NCI-H748 (cell line): ENCODE data around the gene ACTR3C.

Experiments
- DNase-seq: peaks from one replicate; lab custom pipeline; 2025; ENCODE audit not compliant: unreplicated experiment; lab: John Stamatoyannopoulos, UW

Gene ACTR3C

DNA sequence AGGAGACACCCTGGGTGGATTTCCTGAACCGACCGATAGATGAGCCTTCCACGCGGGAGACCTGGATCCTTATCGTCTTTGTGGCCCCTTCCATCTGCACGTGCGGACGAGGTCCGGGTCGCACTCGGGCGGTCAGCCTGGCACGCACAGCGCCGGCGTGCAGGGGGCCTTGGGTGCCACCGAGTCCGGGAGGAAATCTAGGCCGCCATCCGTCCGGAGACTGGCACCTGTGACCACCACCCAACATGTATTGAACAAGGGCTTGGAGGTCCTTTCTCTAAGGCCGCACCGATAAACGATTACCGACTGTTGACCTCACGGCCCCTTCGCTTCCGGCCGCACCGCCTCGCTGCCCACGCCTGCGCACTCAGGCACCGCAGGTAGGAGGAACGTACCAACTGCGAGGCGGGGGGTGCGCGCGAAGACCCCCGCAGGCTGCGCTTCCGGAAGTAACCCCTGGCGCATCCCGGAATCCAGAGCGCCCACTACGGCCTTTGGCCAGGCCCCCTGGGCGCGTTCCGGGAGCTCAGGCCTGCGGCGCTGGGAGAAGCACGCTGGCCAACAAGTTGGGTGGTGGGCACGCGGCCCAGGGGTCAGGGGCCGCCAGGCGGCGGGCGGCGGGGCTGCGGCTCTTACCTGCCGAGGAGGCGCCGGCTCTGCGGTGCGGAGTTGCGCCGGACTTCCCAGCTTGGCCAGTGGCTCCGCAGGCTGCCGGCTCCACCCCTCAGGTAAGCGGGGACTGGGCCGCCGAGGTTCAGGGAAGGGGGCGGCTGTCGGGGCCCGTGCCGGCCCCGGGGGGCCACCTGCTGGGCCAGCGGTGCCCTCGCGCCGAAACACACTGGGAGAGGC, at the start of gene ACTR3C, which contains the start of gene LRRC61:
TSS of gene ACTR3C (minus strand) at position 713 of the 849 bp plus-strand sequence. CDS start 28,249 bp downstream, outside the sequence.
TSS of gene LRRC61 (plus strand) at position 523 of the 849 bp plus-strand sequence. CDS start 13,507 bp downstream, outside the sequence.
- peak; percentile 91 for DNase-seq

DNA sequence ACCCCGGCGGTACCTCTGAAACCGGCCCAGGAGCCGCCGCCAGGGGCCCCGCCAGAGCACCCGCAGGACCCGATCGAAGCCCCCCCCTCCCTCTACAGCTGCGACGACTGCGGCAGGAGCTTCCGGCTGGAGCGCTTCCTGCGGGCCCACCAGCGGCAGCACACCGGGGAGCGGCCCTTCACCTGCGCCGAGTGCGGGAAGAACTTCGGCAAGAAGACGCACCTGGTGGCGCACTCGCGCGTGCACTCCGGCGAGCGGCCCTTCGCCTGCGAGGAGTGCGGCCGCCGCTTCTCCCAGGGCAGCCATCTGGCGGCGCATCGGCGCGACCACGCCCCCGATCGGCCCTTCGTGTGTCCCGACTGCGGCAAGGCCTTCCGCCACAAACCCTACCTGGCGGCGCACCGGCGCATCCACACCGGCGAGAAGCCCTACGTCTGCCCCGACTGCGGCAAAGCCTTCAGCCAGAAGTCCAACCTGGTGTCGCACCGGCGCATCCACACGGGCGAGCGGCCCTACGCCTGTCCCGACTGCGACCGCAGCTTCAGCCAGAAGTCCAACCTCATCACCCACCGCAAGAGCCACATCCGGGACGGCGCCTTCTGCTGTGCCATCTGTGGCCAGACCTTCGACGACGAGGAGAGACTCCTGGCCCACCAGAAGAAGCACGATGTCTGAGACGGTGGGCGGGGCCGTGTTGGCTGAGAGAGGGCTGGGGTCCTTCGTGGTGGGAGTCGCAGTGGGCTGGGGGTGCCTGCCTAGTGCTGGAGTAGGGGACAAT, 49.1 kb upstream of the ACTR3C start:
- no peak for DNase-seq

DNA sequence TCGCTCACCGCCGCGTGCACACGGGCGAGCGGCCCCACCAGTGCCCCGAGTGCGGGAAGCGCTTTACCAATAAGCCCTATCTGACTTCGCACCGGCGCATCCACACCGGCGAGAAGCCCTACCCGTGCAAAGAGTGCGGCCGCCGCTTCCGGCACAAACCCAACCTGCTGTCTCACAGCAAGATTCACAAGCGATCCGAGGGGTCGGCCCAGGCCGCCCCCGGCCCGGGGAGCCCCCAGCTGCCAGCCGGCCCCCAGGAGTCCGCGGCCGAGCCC, 48.6 kb upstream of the ACTR3C start:
- no peak for DNase-seq

DNA sequence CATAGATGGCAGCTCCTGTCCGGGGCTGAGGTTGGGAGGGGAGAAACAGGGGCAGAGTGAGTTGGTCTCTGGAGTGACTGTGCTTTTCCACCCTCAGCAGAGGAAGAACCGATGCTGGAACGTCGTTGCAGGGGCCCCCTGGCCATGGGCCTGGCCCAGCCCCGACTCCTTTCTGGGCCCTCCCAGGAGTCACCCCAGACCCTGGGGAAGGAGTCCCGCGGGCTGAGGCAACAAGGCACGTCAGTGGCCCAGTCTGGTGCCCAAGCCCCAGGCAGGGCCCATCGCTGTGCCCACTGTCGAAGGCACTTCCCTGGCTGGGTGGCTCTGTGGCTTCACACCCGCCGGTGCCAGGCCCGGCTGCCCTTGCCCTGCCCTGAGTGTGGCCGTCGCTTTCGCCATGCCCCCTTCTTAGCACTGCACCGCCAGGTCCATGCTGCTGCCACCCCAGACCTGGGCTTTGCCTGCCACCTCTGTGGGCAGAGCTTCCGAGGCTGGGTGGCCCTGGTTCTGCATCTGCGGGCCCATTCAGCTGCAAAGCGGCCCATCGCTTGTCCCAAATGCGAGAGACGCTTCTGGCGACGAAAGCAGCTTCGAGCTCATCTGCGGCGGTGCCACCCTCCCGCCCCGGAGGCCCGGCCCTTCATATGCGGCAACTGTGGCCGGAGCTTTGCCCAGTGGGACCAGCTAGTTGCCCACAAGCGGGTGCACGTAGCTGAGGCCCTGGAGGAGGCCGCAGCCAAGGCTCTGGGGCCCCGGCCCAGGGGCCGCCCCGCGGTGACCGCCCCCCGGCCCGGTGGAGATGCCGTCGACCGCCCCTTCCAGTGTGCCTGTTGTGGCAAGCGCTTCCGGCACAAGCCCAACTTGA, 48.0 kb upstream of the ACTR3C start:
- no peak for DNase-seq

DNA sequence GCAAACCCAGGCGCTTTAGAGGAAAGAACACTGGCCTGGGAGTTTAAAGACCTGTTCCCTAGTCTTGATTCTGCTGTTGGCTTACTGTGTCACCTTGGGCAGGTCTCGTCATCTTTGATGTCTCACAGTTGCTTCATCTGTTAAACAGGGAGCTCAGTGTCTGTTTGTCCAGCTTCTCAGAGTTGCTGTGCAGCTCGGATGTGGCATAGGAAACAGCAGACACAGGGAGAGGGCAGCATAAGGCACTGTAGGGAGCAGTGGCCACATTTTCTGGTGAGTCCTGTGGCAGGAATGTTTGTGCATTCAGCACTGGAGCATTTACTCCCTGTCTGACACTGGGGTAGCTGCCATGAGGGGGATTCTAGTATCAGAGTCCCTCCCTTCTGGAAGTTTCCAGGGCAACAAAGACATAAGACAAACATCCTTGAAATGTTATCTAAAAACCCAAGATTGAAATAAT, 47.3 kb upstream of the ACTR3C start:
- DNase-seq: no peak

DNA sequence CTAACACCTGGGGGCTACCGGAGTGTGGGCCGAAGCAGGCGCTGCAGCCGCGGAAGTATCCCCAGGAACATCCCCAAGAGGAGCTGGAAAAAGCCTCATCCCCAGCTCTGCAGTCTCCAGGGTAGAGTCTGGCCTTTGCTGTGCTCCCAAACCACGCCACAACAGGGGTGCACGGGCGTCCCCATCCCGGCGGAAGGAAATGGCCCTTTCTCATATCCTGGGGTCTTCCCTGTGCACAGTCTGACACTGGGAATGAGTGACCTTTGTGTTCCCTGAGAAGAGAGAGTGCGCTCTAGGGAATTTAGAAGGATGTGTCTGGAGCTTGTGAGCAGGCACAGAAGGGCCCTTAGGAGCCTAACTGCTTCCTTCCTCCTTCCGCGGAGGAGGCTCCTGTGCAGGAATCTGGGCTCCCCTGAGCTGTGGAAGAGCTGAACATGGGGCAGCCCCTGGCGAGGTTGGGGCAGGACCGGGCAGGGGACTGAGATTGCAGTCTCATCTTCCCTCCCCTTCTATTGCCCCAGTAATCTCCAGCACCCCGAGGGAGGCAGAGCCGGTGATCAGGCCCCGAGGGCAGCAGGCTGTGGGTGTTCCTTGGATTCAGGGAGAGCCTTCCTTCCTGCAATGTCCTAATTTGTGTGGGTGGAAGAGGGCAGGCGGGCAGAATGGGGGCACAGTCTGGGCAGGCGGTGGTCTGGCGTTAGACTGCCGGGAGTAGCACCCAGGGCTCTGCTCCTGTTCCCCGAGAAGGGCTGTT, 46.6 kb upstream of the ACTR3C start:
- DNase-seq: no peak

DNA sequence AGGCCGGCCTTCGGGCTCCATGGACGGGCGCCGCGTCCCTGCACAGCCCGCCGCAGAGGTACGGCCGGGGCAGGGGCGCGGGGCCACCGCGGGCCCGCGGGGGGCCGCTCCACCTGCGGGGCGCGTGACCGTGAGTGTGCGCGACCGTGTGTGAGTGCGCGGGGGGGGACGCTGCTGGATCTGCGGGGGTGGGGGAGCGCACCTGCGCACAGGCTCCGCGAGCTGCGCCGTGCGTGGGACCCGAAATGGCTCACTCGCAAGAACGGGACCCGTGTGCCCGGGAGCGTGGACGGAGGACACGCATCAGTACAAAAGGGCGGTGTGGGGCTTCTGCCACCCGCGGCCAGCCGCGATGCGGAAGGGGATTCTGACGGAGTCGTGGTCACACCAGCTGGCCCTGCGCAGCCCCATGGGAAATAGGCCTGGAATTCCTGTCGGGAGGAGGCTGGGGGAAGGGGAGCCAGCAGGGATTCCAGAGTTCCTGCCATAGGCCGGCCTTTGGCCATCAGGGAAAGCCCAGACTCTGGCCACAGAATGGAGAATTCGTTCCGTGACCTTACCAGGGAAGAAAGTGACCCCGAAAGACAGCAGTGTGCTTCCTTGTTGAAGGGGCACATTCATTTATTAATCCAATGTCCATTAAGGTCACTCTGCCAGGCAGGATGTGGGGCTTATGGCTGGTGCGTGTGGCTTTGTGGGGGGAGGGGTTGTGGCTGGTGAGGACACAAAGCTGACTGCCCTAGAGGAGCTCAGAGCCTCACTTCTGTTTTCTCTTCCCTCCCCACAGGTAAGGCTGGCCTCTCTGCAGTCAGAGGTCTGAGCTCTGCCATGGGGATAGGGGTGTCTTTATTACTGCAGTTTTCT, 45.8 kb upstream of the ACTR3C start:
- peak; percentile 70 for DNase-seq

DNA sequence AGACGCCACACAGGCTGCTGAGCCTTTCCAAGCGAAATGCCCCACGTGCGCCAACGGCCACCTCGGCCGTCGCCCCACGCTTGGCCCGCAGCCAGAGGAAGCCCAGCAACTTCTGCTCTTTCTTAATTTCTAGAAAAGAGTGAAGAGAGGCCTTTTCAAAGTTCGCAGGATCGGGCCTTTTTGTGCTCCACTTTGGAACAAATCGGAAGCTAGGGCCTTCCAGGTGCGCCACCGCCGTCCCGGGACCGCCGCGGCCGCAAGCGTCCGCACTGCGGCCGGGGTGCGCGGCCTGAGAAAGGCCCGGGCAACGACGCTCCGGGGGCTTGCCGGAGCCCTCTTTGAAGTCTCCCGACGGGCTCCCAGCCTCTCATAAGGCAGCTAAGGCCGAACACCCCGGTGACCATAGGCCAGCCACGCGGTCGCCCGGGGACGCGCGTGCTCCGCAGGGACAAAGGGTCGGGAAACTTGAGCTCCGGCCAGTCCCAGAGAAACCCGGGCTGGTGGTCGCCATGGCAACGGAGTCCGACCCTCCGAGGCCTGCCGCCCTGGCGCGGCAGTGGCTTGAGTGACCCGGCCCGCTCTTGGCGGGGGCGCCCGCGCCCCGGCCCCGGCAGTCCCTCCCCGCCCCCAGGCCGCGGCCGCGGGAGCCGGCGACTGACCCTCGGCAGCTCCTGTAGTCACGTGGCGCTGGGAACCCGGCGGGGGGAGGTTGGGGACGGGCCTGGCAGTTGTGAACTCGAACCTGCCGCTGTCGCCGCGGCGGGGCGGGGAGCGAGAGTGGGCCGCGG, 44.9 kb upstream of the ACTR3C start, which contains the start of gene REPIN1:
TSS of gene REPIN1 (plus strand) at position 727 of the 788 bp plus-strand sequence. CDS start 890 bp downstream, outside the sequence.
- DNase-seq: peak; percentile 94

DNA sequence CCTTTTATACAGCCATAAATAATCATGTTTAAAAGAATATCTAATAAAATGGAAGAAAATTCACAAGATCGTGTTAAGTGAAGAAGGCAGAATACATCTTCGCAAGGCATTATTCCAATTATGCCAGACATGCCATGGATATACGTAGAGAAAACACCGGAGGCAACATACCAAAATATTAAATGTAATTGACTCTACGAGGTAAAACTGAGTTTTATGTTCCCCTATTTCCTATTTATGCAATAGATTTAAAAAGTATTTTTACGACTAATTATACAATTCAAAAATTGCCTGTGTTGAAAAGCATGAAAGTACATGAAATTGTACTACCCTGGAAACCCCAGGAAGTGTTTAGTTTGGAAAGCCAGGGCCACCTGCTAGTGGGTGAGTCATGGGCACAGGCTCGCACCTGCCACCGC, 44.3 kb upstream of the ACTR3C start:
- no peak for DNase-seq

DNA sequence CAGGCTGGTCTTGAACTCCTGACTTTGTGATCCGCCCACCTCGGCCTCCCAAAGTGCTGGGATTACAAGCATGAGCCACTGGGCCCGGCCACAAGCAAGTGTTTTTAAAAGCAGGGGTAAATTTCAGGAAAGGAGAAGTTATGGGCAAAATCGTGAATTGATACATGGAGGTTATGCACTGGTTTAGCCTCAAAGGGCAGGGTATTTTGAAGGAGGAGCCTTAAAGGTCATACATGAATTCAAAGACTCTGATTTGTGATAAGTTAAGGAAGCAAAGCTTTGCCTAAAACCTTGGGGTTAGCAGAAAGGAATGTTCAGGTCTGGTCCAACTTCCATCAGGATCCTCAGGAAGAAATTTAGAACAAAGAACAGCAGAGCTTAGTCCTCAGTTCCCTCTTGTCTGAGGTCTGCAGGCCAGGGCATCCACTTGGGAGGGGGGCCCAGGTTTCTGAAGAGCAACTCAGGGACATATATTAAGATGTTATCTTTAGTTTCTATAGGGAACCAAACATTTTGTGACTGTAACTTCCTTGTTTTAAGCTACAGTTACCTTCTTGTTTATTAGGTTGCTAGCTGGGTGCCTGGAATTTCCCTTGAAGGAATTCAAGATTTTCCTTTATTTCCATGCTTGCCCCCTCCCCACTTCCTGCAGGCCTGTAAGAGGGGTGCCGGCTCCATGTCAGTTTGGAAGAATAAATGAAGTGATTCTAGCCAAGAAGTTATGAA, 42.5 kb upstream of the ACTR3C start:
- DNase-seq: no peak

DNA sequence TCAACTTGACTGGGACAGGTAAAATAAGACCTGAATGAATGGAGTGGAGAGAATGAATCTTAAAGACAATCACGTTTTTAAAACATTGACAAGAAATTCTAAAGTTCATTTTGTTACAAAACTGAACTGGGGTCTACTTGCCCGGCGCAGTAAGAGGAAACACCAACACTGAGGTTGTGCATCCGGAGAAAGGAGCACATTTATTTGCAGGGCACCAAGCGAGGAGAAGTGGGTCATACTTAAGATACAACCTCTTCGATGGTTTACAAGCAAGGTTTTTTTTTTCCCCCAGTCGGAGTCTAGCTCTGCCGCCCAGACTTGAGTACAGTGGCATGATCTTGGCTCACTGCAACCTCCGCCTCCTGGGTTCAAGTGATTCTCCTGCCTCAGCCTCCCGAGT, 41.8 kb upstream of the ACTR3C start:
- no peak for DNase-seq

DNA sequence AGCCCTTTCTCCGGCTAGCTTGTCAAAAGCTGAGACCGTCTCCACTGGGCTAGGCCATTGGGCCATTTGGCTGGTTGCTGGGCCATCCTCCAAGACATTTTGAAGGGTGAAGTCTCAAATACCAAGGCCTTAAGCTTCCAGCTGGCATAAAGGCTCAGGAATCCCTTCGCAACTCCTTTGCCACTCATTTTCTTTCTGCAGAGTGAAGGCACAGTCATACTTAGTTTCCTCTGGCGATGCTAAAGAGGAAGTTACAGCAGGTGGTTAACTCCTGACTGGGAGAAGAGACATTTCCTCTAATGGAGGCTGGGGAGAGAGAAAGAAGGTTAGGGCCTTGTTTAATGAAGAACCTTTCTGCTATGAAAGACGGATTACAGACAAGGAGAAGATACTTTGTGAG, 40.5 kb upstream of the ACTR3C start:
- DNase-seq: no peak

DNA sequence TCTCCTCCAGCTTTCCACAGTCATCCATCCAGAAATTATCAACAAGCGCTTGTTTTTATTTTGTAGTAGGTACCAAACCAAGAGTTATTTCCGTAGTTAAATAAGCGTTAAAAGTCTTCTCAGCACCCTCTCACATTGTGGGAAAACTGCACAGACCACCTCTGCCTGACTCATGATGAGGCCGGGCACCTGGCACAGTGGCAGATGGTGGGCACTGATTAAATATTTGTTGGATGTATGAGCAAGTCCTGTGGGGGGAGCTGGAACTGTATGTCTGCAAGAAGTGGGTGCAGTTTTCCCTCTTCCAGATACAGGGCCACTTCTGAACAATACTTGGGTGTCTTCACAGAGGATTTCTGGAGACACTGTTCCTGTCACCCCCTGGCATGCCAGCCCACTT, 40.0 kb upstream of the ACTR3C start:
- DNase-seq: no peak

DNA sequence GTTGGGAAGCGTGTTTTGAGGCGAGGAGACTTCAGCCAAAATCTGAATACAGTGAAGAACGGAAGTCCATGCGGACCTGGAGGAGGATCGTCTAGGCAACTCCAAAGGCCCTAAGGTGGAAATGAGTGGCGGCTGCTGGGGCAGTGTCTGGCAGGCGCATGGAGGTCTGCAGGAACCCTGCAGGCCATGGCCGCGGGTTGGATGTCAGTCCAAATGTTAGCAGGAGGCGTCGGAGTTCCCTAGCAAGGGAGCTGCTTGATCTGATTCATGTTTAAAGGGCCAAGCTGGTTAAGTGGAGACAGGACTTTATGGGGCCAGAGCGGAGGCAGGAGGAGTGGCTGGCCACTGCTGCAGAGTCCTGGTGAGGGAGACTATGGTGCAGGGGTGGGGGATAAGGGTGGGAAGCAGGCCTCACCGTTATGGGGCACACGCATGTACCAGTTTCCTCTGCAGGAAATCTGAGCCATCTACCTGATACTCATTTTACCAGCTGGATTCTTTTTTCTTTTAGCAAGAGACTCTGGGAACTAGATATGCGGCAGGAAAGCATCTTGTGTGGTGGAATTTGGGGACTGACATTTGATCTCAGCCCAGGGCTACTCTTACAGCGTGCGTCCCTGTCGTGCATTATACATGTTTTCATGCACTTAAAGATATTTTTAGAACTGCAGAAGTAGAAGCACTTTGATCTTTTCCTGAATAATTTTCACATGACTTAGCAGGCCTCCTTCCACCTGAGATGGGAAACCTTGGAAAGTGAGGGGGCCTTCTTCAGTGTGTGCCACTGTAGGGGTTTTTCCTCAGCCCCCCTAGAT, 38.7 kb upstream of the ACTR3C start:
- DNase-seq: no peak

DNA sequence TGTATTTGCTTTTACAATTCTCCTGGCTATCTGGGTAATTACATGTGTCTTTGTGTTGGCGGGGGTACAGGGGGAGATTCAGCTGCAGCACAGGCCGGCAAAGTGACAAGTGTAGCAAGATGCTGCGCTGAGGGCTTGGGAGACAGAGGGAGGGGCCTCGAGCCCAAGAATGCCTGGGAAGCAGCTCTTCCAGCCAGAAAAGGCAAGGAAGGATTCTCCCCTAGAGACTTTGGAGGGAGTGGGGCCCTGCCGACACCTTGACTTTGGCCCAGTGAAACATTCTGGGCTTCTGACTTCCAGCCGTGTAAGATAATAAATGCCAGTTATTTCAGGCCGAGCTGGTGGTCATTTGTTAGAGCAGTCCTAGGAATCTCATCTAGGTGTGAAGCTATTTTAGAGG, 38.1 kb upstream of the ACTR3C start:
- no peak for DNase-seq

DNA sequence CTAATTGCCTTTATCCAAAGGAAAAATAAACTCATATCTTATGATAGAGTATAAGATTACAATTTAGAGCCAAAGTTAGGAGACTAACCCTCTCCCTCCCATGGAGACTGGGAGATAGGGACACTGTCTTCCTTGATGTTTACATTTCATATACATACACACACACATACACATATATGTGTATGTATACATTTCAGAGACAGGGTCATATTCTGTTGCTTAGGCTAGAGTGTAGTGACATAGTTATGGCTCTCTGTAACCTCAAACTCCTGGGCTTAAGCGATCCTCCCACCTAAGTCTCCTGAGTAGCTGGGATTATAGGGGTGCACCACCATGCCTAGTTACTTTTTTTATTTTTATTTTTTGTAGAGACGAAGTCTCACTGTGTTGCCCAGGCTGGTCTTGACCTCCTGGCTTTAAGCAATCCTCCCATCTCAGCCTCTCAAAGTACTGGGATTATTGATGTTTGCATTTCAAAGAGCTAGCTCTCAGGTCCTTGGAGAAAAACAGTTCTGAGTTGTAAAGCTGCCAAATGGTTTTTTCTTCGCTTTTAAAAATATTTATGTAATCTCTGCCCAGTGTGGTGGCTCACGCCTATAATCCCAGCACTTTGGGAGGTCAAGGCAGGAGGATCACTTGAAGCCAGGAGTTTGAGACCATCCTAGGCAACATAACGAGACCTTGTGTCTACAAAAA, 37.2 kb upstream of the ACTR3C start:
- DNase-seq: no peak
